ENCODE data around the gene ZHX3.

ZHX3 gene

DNA sequence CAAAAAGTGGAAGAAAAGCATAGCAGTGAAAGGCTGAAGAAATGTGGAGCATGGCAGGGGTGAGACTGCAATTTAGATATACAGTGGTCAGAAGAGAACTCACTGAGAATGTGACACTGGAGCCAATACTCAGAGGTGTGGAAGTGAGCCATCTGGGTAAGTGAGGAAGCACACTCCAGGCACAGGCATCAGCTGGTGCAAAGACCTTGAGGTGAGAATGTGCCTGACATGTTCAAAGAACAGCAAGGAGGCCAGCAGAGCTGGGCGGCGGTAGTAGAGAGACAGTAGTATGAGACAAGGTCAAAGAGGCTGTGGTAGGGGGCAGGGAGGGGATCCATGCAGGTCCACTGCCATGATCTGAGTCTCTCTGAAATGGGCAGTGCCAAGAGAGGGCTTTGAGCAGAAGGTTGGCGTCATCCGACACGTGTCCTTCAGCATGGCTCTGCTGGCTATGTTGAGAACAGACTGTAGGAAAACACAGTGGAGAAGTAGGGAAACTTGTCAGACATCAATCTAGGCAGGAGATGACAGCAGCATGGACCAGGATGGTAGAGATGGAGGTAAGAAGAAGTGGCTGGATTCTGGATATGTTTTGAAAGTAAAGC lies 95.8 kb downstream of the ZHX3 start:
- DNase-seq, result no peak

DNA sequence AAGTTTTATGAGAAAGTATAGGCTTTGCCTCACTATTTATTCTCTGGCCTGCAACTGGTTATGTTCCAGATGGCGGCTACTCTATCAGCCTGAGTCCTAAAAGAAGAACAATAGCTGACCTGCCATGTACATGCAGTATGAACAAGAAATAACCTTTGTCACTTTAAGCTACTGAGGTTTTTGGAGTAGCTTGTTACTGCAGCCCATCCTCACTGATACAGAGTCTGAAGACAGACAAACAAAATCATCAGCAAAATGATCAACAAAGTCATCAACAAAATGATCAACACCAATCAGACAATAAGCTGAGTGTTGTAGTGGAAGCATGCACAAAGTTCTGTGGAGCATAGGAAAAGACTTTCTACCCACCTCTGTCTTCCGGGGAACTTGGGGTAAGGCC lies 97.7 kb downstream of the ZHX3 start:
- DNase-seq, result no peak

GRCh38 chr20:41218466-41218865 lies 99.1 kb downstream of the ZHX3 start:
- DNase-seq, result no peak

DNA sequence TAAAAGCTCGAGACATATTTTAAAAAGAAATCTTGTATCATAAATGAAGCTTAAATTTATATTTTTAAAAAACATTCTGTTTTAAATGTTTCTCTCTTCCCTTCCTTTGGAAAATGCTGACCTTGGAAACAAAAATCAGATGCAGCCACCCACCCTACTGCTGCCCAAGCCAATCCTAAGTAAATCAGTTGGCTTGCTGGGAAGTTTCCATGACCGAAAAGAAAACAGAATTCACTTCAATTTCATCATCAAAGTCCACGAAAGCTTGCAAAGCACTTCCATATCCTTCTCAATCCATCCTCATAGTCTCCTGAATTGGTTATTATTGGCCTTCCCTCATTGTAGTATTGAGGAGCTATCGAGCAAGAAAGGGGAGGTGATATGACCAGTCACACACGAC lies 100.1 kb downstream of the ZHX3 start:
- DNase-seq, result no peak

DNA sequence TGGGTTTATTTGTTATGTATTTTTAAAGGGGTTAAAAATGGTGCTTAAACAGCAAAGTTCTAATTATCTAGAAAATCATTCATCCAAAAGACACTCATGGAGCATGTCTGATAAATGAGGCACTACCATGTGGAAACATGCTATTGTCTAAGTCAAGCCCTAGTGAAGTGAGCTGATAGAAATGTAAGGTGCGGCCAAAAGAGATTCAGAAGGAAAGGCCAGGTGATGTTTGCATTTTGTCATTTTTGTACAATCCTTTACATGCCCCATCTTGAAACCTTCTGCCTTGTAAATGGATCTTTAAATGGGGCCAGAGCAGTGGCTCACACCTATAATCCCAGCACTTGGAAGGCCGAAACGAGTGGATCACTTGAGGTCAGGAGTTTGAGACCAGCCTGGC lies 102.9 kb downstream of the ZHX3 start:
- DNase-seq, result no peak

DNA sequence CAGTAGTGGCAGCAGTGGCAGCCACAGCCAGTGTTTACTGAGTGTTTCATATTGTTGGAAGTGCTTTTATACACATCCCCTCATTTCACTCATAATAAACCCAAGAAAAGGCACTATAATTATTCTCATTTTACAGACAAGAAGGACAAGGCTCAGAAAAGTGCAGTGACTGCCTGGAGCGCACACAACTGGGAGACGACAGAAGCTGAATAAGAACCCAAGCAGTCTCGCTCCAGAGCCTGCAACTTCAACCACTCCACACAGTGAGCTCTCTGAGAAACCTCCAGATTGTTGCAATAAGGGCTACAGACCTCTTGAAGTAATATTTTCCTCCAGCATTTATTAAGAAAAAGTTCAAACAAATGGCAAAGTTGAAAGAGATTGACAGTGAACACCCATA lies 103.3 kb downstream of the ZHX3 start:
- DNase-seq, result no peak

DNA sequence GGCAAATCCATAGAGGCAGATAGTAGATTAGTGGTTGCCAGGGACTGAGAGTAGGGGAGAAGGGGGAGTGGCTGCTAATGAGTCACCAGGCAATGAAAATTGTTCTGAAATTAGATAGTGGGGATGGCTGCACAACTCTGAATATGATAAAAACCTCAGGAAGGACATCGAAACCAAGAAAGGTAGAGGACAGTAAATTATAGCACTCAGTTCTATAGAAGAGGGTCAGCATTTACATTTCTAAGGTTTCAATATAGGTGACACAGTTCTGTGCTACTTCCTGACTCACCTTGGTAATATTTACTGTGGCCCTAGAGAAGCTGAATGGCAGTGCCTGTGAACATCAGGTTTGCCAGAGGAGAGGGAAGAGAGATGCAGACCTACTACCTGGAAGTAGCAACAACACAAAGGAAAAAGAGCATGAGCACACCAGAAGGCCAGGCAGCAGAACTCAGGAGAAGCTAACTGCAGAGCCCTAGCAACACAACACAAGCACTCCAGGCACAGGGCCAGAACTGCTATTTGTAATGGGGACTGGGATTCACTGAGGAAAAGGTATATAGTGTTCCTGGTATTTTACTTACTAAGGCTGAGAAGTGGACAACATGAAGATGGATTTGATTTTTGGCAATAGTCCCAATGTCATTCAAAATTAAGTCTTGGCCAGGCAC lies 104.2 kb downstream of the ZHX3 start:
- DNase-seq, result peak; percentile 9

DNA sequence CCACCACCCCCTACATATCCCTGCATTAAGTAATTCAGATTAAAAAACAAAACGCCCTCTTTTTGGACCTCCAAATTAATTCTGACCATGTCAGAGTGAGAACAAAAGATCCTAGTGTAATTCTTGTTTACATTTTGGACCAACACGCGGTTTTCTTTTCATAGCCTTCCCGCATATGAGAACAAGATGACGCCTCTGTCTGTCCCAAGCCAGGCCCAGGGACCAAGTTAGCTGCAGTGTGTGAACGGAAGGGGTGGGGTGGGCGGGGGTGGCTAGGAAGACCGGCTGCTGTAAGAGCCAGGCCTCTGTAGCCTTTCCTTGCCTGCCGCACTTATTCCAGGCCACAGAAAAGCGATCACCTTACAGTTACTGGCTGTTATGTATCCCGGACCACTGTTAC lies 112.2 kb downstream of the ZHX3 start:
- no peak for DNase-seq

DNA sequence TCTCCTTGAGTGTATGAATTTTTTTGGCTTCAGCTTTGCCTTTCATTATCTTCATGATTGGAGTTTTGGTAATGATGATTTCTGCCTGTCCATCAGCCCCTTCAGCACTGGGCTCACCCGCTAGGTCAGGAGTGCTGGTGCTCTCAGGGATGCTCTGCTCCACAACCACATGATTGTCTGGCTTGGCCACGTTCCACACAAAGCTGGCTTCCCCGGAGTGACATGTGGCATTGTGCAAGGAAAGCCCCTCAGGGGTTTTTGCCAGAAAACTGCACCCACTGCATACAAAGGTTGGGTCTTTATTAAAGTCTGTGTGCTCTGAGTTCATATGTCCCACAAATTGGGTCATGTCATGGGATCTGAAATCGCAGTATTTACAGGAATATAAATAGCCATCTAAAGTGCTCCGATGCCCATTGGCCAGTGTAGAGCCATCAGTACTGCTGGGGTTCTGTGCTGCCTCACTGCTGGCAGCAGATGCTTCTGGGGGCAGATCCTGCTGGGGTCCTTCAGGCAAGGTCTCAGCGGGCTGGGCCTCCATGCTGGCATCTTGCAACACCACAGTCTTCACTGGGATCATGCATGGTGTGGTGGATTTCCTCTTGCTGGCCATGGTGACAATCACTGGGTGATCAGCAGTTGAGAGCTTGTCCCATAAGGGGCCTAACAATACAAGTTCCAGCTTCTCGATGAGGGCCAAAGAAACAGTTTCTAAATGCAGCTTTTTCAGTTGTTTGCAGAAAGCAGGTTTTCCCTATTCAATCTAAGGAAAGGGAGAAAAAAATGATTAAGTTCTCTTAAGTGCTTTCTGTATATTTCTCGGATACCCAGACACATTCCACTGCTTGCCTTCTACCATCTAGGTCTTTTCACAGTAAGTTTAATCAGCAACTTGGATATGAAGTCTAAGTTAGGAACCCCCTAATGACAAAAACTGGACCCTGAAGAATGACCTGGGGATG lies 112.9 kb downstream of the ZHX3 start:
- no peak for DNase-seq

- no peak for DNase-seq
These were observed 113.9 kb downstream of the ZHX3 start for GRCh38 chr20:41203660-41204059.

- DNase-seq, result no peak
These were observed 115.1 kb downstream of the ZHX3 start for GRCh38 chr20:41202426-41202825.

DNA sequence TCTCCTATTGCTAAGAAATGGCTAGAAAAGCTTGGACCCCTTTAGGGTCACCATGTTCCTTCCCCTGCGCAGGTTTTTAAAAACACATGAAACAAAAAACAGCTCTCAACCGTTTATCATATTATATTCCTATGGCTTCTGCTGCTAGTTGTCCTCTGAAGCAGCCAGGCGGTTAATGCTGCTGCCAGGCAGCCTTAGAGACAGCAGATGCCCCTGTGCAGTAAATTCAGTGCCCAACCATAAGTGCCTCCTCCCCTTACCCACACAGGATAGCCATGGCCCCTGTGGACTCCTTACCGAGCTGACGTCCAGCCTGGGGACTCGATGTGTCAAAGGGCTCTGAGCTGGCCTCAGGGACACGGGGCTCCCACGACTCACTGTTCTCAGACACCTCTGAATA lies 115.8 kb downstream of the ZHX3 start:
- DNase-seq, result no peak

- no peak for DNase-seq
These were observed 116.9 kb downstream of the ZHX3 start for GRCh38 chr20:41200446-41201202.

- no peak for DNase-seq
These were observed 119.1 kb downstream of the ZHX3 start for GRCh38 chr20:41198443-41198842.

- DNase-seq, result no peak
These were observed 120.8 kb downstream of the ZHX3 start for GRCh38 chr20:41196653-41197225.

GRCh38 chr20:41192575-41192974 lies 125.0 kb downstream of the ZHX3 start:
- no peak for DNase-seq

GRCh38 chr20:41191562-41192500 lies 125.7 kb downstream of the ZHX3 start:
- no peak for DNase-seq

DNA sequence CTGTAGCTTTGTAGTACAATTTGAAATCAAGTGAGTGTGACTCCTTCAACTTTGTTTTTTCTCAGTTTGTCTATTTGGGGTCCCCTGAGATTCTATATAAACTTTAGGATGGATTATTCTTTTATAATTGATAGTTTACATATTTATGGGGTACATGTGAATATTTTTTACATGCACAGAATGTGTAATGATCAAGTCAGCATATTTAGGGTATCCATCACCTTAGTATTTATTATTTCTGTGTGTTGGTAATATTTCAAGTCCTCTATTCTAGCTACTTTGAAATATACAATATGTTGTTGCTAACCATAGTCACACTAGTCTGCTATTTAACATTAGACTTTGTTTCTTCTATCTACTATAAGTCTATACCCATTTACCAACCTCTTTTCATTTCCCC lies 129.9 kb downstream of the ZHX3 start:
- DNase-seq, result no peak

DNA sequence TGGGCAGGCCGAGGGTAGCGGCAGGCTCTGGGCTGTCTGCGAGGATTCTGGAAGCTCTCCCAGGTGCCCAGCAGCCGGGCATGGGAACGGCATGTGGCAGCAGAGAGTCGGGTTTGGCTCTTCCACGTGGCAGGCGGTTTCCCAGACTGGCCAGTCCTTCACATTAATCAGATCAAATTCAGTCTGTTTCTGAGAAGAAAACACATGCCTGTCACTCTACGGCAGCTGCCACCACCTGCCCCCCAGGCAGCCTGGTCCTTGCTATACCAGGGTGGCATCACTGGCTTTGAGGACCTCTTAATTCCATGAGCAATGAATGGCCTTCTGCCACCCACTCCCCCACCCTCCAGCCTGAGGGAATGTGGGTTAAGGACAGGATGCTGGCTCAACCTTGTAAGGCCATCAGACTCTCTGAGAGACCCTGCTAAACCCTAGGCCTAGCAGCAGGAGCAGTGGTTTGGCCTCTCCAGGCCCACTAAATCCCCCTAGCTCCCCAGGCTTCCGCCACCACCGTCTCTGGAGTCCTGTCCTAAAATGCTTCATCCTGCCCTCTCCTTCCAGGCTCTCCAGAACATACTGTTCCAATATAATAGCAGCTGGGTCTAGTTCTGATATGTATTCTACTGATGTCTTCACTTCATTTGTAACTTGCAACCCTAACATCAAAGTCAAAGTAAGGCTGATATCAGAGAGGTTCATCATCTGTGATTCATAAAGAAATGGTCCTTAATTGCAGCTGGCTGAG lies 132.3 kb downstream of the ZHX3 start:
- no peak for DNase-seq

- no peak for DNase-seq
These were observed 133.7 kb downstream of the ZHX3 start for GRCh38 chr20:41183831-41184230.

- DNase-seq, result no peak
These were observed 134.1 kb downstream of the ZHX3 start for GRCh38 chr20:41183391-41183790.

Measured in amniotic stem cell (primary cell).